Measurements from ENCODE around the gene TPST1. TPM values are rescaled to one million over a fixed set of nuclear protein-coding genes. Genes with fewer than 3 reads are reported as not detected.

Gene TPST1
- total RNA-seq, 1 experiment from 2014 or later = 14.9 TPM

- DNase-seq = no peak
- no peaks in the 10 kb centered on the region for H3K9me2 ChIP-seq (ENCODE audit: insufficient read depth)
- H3K4me3 ChIP-seq = no peak overlapping the region
- no peaks in the 10 kb centered on the region for H3F3A ChIP-seq (ENCODE audit: insufficient read depth, low read depth)
- POLR2A ChIA-PET (ENCODE audit: unreplicated experiment) = no interaction called here
- no peaks in the 10 kb centered on the region for H4K20me1 ChIP-seq (ENCODE audit: insufficient read depth)
- H3K27ac ChIP-seq = no peak overlapping the region
- H3K36me3 ChIP-seq (ENCODE audit: low read depth) = no peaks in the 10 kb centered on the region
- no peak overlapping the region for H3K4me2 ChIP-seq
- H2AFZ ChIP-seq = no peak overlapping the region
- intact Hi-C loops (cut with micrococcal nuclease; ENCODE audit: unreplicated experiment) = no loop called here
- CTCF ChIA-PET = interaction anchor here (0.6 kb wide), 1 partner anchor 690 kb away, joined by 5 read pairs; no protein-coding TSS in a partner anchor
- H3K27me3 ChIP-seq (ENCODE audit: insufficient read depth, low read depth) = no peaks in the 10 kb centered on the region
- no peaks in the 10 kb centered on the region for H3K9me3 ChIP-seq (ENCODE audit: insufficient read depth, low read depth)
- no peaks in the 10 kb centered on the region for H3K4me1 ChIP-seq (replicated peaks; ENCODE audit: insufficient read depth)
- no peaks in the 10 kb centered on the region for H3K79me2 ChIP-seq (ENCODE audit: low read depth)
- no TSS peak for BruUV-seq (replicated peaks)
- no peak for TF ChIP-seq CTCF (conservative IDR thresholded peaks at IDR 0.05)
- TF ChIP-seq EZH2 (IDR thresholded peaks at IDR 0.05; ENCODE audit: low read depth) = no peak
Measured at GRCh38 chr7:66198469-66198868, 6.7 kb upstream of the TPST1 start.

- no TSS peak for BruUV-seq (replicated peaks)
- no peak overlapping the region for H2AFZ ChIP-seq
- no peaks in the 10 kb centered on the region for H3F3A ChIP-seq (ENCODE audit: insufficient read depth, low read depth)
- ChIA-PET POLR2A (ENCODE audit: unreplicated experiment) (no interaction called here), CTCF (interaction anchor here (0.6 kb wide), 1 partner anchor 690 kb away, joined by 5 read pairs; no protein-coding TSS in a partner anchor)
- no peaks in the 10 kb centered on the region for H3K9me2 ChIP-seq (ENCODE audit: insufficient read depth)
- DNase-seq = no peak
- H4K20me1 ChIP-seq (ENCODE audit: insufficient read depth) = no peaks in the 10 kb centered on the region
- no peak overlapping the region for H3K27ac ChIP-seq
- no peaks in the 10 kb centered on the region for H3K36me3 ChIP-seq (ENCODE audit: low read depth)
- no peak overlapping the region for H3K4me3 ChIP-seq
- H3K9me3 ChIP-seq (ENCODE audit: insufficient read depth, low read depth) = no peaks in the 10 kb centered on the region
- no peaks in the 10 kb centered on the region for H3K4me1 ChIP-seq (replicated peaks; ENCODE audit: insufficient read depth)
- intact Hi-C loops (cut with micrococcal nuclease; ENCODE audit: unreplicated experiment) = no loop called here
- TF ChIP-seq EZH2 (IDR thresholded peaks at IDR 0.05; ENCODE audit: low read depth) = no peak
- no peak for TF ChIP-seq CTCF (conservative IDR thresholded peaks at IDR 0.05)
- H3K4me2 ChIP-seq = no peak overlapping the region
- no peaks in the 10 kb centered on the region for H3K79me2 ChIP-seq (ENCODE audit: low read depth)
- H3K27me3 ChIP-seq (ENCODE audit: insufficient read depth, low read depth) = no peaks in the 10 kb centered on the region
Measured at GRCh38 chr7:66198956-66199355, 6.2 kb upstream of the TPST1 start.

GRCh38 chr7:66202441-66202840 is 2.7 kb upstream of the TPST1 start:
- CTCF ChIA-PET = interaction anchor here (0.5 kb wide), 1 partner anchor 793 kb away, joined by 3 read pairs; the partner anchor contains the start of gene SBDS
- no peak for DNase-seq
- no TSS peak for BruUV-seq (replicated peaks)
- Histone ChIP-seq H3F3A (ENCODE audit: insufficient read depth, low read depth) (no peaks in the 10 kb centered on the region), H3K36me3 (ENCODE audit: low read depth) (no peaks in the 10 kb centered on the region), H3K27ac (no peak overlapping the region), H3K79me2 (ENCODE audit: low read depth) (no peaks in the 10 kb centered on the region), H3K9me3 (ENCODE audit: insufficient read depth, low read depth) (no peaks in the 10 kb centered on the region), H3K4me1 (replicated peaks; ENCODE audit: insufficient read depth) (peaks cover 5% of the 10 kb centered on the region; the same call in 1 of the 2 replicates), H3K9me2 (ENCODE audit: insufficient read depth) (no peaks in the 10 kb centered on the region), H2AFZ (no peak overlapping the region), H3K4me3 (no peak overlapping the region), H3K27me3 (ENCODE audit: insufficient read depth, low read depth) (no peaks in the 10 kb centered on the region), H4K20me1 (ENCODE audit: insufficient read depth) (no peaks in the 10 kb centered on the region), H3K4me2 (no peak overlapping the region)
- intact Hi-C loops (cut with micrococcal nuclease; ENCODE audit: unreplicated experiment) = no loop called here
- POLR2A ChIA-PET (ENCODE audit: unreplicated experiment) = no interaction called here
- TF ChIP-seq CTCF (conservative IDR thresholded peaks at IDR 0.05) = no peak
- no peak for TF ChIP-seq EZH2 (IDR thresholded peaks at IDR 0.05; ENCODE audit: low read depth)

Measured in PC-9 (cell line).